ENCODE results near the gene SRF.

SRF gene

GRCh38 chr6:43163899-43164298 lies 7.2 kb upstream of the SRF start:
- TF ChIP-seq REST (IDR thresholded peaks at IDR 0.05; ENCODE audit: insufficient read depth in 1 of 2, low read depth in 2 of 2, low read length in 2 of 2) = no peak
- TF ChIP-seq SIN3A (IDR thresholded peaks at IDR 0.05; ENCODE audit: borderline replicate concordance, insufficient read depth, low read length) = no peak
- TF ChIP-seq TAF1 (IDR thresholded peaks at IDR 0.05; ENCODE audit: borderline replicate concordance, insufficient read depth, low read length) = no peak
- TF ChIP-seq FOXP2 (optimal IDR thresholded peaks at IDR 0.05; ENCODE audit: borderline replicate concordance, extremely low read depth, extremely low read length, insufficient read depth) = no peak

DNA sequence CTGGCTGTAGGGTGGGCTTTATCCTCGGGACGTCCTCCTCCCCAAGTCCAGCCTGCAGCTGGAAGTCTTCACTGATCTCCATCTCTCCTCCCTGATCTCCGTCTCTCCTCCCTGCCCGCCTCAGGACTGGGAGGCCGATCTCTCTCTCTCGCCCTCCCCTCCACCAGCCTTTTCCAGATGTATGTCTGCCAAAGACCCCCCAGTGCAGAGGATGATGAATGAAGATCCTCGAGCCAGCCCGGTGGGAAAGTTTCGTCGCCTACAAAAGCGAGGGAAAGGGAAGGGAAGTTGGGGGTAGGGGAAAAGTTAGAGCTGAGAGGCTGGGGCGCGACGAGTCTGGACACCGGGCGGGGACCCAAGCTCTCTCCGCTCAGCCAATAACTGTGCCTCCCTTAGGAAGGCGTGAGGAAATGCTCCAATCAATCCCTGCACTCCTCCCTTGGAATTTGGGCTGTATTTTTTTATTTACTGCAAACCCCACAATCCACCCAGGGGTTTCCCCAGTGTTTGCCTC lies 595 bp upstream of the SRF start:
- TF ChIP-seq TAF1 (IDR thresholded peaks at IDR 0.05; ENCODE audit: borderline replicate concordance, insufficient read depth, low read length) (no peak), SIN3A (IDR thresholded peaks at IDR 0.05; ENCODE audit: borderline replicate concordance, insufficient read depth, low read length) (no peak), FOXP2 (optimal IDR thresholded peaks at IDR 0.05; ENCODE audit: borderline replicate concordance, extremely low read depth, extremely low read length, insufficient read depth) (no peak), POLR2AphosphoS5 (IDR thresholded peaks at IDR 0.05; ENCODE audit: low read depth, low read length) (no peak), REST (IDR thresholded peaks at IDR 0.05; ENCODE audit: insufficient read depth in 1 of 2, low read depth in 2 of 2, low read length in 2 of 2) (no peak)

- TF ChIP-seq REST (IDR thresholded peaks at IDR 0.05; ENCODE audit: insufficient read depth in 1 of 2, low read depth in 2 of 2, low read length in 2 of 2) = no peak
Observed at GRCh38 chr6:43171707-43172103, 636 bp downstream of the SRF start.

GRCh38 chr6:43172104-43173007 lies 1.3 kb downstream of the SRF start:
- TF ChIP-seq SIN3A (IDR thresholded peaks at IDR 0.05; ENCODE audit: borderline replicate concordance, insufficient read depth, low read length) (0 out of 2 replicates have a peak, but pooled peaks have one; percentile 9), TAF1 (IDR thresholded peaks at IDR 0.05; ENCODE audit: borderline replicate concordance, insufficient read depth, low read length) (no peak)

DNA sequence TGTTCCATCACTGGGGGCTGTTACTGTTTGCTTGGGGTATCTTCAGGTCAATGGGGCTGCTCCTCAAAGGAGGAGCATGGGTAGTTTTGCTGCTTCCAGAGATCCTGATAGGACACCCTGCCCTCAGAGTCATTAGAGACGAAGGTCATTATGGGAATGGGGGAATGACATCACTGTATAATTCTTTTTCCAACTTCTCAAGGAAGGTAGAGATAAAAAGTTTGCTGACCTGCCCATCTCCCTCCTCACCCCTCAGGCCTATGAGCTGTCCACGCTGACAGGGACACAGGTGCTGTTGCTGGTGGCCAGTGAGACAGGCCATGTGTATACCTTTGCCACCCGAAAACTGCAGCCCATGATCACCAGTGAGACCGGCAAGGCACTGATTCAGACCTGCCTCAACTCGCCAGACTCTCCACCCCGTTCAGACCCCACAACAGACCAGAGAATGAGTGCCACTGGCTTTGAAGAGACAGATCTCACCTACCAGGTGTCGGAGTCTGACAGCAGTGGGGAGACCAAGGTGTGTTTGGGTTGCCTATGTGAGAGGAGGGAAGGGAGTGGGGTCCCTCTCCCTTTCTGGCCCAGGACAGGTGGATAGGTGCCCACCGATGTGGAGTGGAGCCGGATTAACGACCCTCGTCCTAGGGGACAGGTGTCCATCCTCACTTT lies 2.7 kb downstream of the SRF start:
- TF ChIP-seq FOXP2 (optimal IDR thresholded peaks at IDR 0.05; ENCODE audit: borderline replicate concordance, extremely low read depth, extremely low read length, insufficient read depth) (no peak), POLR2AphosphoS5 (IDR thresholded peaks at IDR 0.05; ENCODE audit: low read depth, low read length) (no peak), TAF1 (IDR thresholded peaks at IDR 0.05; ENCODE audit: borderline replicate concordance, insufficient read depth, low read length) (no peak), REST (IDR thresholded peaks at IDR 0.05; ENCODE audit: insufficient read depth in 1 of 2, low read depth in 2 of 2, low read length in 2 of 2) (no peak), SIN3A (IDR thresholded peaks at IDR 0.05; ENCODE audit: borderline replicate concordance, insufficient read depth, low read length) (no peak)
